ENCODE measurements around the gene LRGUK. TPM values are rescaled to one million over a fixed set of nuclear protein-coding genes. Genes with fewer than 3 reads are reported as not detected.

LRGUK gene
- total and polyA plus RNA-seq, 2 of the 8 experiments (the other 6 are each of a cell fraction or from before 2014, with no cell fraction given) = 1.5 to 3.6 TPM

DNA sequence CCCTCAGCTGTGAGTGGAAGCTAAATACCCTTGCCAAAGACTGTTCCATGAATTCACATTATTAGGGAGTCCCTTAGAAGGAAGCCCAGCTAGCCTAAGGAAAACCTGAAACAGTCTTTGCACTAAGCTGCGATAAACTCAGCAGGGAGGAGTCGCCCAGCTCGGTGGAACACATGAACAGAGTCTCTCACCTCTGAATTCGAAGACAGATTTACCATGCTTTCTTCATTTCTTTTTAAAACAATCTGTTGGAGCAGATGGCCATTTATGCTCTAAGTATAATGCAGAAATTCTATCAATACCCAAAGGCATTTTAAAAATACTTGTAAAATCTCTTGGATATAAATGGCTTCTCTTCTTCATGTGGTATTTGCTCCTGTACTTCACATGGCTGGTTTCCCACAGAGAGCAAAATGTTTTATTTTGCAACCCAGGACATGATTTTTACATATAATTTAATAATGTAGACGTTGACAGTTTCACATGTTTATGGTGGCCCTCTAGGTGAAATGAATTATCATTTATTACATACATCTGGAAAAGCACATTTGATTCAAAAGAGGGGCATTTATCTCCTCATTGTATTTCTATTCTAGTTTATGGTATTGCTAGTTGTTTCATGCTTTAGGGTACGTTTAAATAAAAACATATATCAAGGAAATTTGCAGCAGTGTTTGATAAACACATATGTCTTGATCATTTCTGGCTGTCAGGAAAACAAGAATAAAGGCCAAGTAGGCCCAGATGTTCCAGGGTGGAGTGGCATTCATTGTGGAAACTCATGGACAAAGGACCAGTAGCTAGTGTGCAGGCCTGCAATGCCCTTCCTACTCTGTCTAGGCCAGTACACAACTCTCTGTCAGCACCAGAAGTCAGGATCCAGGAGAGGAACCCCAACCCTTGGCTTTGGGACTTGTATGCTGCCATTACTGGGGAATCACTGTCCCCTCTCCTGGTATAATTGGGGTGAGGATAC is 52.2 kb downstream of the LRGUK start:
- no peak overlapping the region for H3K18ac ChIP-seq (ENCODE audit: extremely low read depth, low read length)
- DNase-seq (ENCODE audit: low read depth in 1 of 2, low spot score in 2 of 2) (no peak), FAIRE-seq (no peak)
- H3K4me3 ChIP-seq (ENCODE audit: extremely low read depth in 1 of 4, insufficient read depth in 2 of 4, low read depth in 3 of 4, low read length in 4 of 4) = no peak overlapping the region
- H3K56ac ChIP-seq (replicated peaks; ENCODE audit: insufficient read length, low read depth, low read length) = no peak overlapping the region
- no peak overlapping the region for H4K5ac ChIP-seq (ENCODE audit: insufficient read length, low read depth, low read length)
- no peak overlapping the region for H3K23ac ChIP-seq (ENCODE audit: insufficient read length)
- H4K20me1 ChIP-seq (replicated peaks in 1 of 2; ENCODE audit: control insufficient read depth in 1 of 2, insufficient read depth in 2 of 2, low read length in 2 of 2) = no peaks in the 10 kb centered on the region
- H3K9me3 ChIP-seq (ENCODE audit: insufficient read depth in 2 of 2, low read depth in 1 of 2, low read length in 1 of 2) = no peaks in the 10 kb centered on the region
- H3K4me2 ChIP-seq (ENCODE audit: insufficient read depth in 1 of 2, low read depth in 2 of 2, low read length in 2 of 2) = no peak overlapping the region
- H3K79me2 ChIP-seq (ENCODE audit: control insufficient read depth in 1 of 2, insufficient read depth in 2 of 2, low read length in 2 of 2) = no peaks in the 10 kb centered on the region
- H3K27ac ChIP-seq (ENCODE audit: low read depth, low read length) = no peak overlapping the region
- no peak overlapping the region for H2BK120ac ChIP-seq (replicated peaks; ENCODE audit: low read depth, low read length)
- POLR2A ChIA-PET (ENCODE audit: partially characterized antibody) = no interaction called here
- H3K4me1 ChIP-seq (replicated peaks in 1 of 4; ENCODE audit: control insufficient read depth in 3 of 4, insufficient read depth in 4 of 4, low read length in 3 of 4) = no peaks in the 10 kb centered on the region; a peak in 1 of 7 replicates
- no peak overlapping the region for H2BK15ac ChIP-seq (ENCODE audit: low read length)
- 93% methylated on average over 6 of the region's 6 CpGs; no CpG with 5 or more reads in 1 of the 2 experiments for WGBS, 2 experiments (ENCODE audit: extremely low coverage in 1 of 2, insufficient coverage in 1 of 2, insufficient read length in 1 of 2, insufficient replicate concordance in 2 of 2, low coverage in 1 of 2, low lambda C conversion rate in 2 of 2, missing lambda C conversion rate in 1 of 2)
- no peaks in the 10 kb centered on the region for H3K79me1 ChIP-seq (ENCODE audit: low read depth, low read length)
- no peak overlapping the region for H3K9ac ChIP-seq (replicated peaks in 1 of 4; ENCODE audit: extremely low read depth in 1 of 4, low read depth in 3 of 4, low read length in 3 of 4)
- H4K8ac ChIP-seq (ENCODE audit: extremely low read depth, insufficient read depth, low read length) = no peak overlapping the region
- no peaks in the 10 kb centered on the region; the same call in 1 of the 2 replicates for H3K23me2 ChIP-seq (ENCODE audit: low read depth, low read length)
- TF ChIP-seq TBP (IDR thresholded peaks at IDR 0.05; ENCODE audit: low read depth, low read length) (no peak), CEBPB (IDR thresholded peaks at IDR 0.05; ENCODE audit: low read depth, low read length) (no peak), MAFK (IDR thresholded peaks at IDR 0.05; ENCODE audit: low read depth, low read length) (no peak), SP2 (IDR thresholded peaks at IDR 0.05; ENCODE audit: low read length) (no peak), BACH1 (IDR thresholded peaks at IDR 0.05; ENCODE audit: low read length) (no peak), SP1 (IDR thresholded peaks at IDR 0.05; ENCODE audit: low read depth, low read length) (no peak), CREB1 (IDR thresholded peaks at IDR 0.05) (no peak)
- TF ChIP-seq, protein P1, sequence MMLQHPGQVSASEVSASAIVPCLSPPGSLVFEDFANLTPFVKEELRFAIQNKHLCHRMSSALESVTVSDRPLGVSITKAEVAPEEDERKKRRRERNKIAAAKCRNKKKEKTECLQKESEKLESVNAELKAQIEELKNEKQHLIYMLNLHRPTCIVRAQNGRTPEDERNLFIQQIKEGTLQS (IDR thresholded peaks at IDR 0.05; ENCODE audit: insufficient read depth, low read depth, low read length) = no peak
- TF ChIP-seq, protein P2, sequence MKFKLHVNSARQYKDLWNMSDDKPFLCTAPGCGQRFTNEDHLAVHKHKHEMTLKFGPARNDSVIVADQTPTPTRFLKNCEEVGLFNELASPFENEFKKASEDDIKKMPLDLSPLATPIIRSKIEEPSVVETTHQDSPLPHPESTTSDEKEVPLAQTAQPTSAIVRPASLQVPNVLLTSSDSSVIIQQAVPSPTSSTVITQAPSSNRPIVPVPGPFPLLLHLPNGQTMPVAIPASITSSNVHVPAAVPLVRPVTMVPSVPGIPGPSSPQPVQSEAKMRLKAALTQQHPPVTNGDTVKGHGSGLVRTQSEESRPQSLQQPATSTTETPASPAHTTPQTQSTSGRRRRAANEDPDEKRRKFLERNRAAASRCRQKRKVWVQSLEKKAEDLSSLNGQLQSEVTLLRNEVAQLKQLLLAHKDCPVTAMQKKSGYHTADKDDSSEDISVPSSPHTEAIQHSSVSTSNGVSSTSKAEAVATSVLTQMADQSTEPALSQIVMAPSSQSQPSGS (IDR thresholded peaks at IDR 0.05; ENCODE audit: low read length) = no peak
- H2BK20ac ChIP-seq (ENCODE audit: low read length) = no peak overlapping the region
- no peak overlapping the region for H2BK12ac ChIP-seq (ENCODE audit: low read depth, low read length)
- no peaks in the 10 kb centered on the region for H3K27me3 ChIP-seq (replicated peaks in 1 of 4; ENCODE audit: control insufficient read depth in 3 of 4, extremely low read depth in 1 of 4, insufficient read depth in 3 of 4, low read length in 3 of 4)
- H4K91ac ChIP-seq (replicated peaks; ENCODE audit: insufficient read length, low read length) = no peak overlapping the region
- no peak overlapping the region for H2AK5ac ChIP-seq (ENCODE audit: low read depth, low read length)
- no peak overlapping the region for H3K4ac ChIP-seq (replicated peaks; ENCODE audit: insufficient read length, low read depth, low read length)
- H3K14ac ChIP-seq (ENCODE audit: insufficient read length) = no peak overlapping the region
- H3K36me3 ChIP-seq (ENCODE audit: control insufficient read depth in 2 of 4, insufficient read depth in 4 of 4, low read length in 3 of 4) = no peaks in the 10 kb centered on the region
- CTCF ChIA-PET (ENCODE audit: partially characterized antibody) = interaction anchor here (0.5 to 1.3 kb wide), 5 partner anchors 11 to 327 kb away, joined by 3 to 4 read pairs (median 3); no protein-coding TSS in a partner anchor
- no peak overlapping the region for H2AFZ ChIP-seq (ENCODE audit: low read length)
- no peak overlapping the region for H2BK5ac ChIP-seq (ENCODE audit: low read depth, low read length)
